GM12873 (cell line): Measurements from ENCODE around the gene RAPSN.

Experiments
- TF ChIP-seq, protein P1 (sequence below): IDR thresholded peaks from 2 replicates; pipeline ENCODE4 v1.5.1; 2012; ENCODE audit warnings: low read depth, mild to moderate bottlenecking, moderate library complexity, low read length, control low read depth; ENCODE audit not compliant: insufficient read depth; ENCODE audit errors: missing control alignments

Gene RAPSN

DNA sequence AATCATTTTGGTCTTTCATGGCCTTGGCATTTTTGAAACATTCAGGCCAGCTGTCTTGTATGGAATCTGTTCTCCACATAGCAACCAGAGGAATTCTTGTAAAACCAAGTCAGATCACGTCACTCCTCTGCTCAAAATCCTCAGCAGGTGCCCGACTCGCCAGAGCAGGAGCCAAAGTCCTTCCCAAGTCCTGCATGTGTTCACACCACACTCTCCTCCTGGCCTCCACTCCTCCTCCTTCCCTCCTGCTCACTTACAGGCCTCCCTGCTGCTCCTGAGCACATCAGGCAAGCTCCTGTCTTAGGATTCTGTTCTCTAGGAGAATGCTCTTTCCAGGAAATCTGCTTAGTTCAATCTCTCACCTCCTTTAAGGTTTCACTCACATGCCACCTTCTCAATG is 15.8 kb downstream of the RAPSN start:
- TF ChIP-seq, protein P1, sequence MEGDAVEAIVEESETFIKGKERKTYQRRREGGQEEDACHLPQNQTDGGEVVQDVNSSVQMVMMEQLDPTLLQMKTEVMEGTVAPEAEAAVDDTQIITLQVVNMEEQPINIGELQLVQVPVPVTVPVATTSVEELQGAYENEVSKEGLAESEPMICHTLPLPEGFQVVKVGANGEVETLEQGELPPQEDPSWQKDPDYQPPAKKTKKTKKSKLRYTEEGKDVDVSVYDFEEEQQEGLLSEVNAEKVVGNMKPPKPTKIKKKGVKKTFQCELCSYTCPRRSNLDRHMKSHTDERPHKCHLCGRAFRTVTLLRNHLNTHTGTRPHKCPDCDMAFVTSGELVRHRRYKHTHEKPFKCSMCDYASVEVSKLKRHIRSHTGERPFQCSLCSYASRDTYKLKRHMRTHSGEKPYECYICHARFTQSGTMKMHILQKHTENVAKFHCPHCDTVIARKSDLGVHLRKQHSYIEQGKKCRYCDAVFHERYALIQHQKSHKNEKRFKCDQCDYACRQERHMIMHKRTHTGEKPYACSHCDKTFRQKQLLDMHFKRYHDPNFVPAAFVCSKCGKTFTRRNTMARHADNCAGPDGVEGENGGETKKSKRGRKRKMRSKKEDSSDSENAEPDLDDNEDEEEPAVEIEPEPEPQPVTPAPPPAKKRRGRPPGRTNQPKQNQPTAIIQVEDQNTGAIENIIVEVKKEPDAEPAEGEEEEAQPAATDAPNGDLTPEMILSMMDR: no peak

DNA sequence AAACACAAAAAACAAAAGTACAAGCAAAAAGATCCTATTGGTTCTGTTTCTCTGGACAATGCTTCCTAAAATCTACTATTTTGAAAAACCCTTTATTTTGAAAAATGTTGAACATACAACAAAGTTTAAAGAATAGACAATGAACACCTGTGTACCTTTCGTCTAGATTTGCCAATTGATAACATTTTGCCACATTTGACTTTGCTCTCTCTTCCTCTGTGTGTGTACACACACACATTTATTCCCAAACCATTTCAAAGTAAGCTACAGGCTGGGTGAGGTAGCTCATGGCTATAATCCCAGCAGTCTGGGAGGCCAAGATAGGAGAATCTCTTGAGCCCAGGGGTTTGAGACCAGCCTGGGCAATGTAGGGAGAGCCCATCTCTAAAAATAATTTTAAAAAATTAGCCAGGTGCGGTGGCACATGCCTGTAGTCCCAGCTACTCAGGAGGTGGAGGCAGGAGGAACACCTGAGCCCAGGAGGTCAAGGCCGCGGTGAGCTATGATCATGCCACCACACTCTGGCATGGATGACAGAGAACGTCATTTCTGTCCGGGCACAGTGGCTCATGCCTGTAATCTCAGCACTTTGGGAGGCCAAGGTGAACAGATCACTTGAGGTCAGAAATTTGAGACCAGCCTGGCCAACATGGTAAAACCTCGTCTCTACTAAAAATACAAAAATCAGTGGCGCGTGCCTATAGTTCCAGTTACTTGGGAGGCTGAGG is 17.4 kb downstream of the RAPSN start:
- TF ChIP-seq, protein P1: no peak

DNA sequence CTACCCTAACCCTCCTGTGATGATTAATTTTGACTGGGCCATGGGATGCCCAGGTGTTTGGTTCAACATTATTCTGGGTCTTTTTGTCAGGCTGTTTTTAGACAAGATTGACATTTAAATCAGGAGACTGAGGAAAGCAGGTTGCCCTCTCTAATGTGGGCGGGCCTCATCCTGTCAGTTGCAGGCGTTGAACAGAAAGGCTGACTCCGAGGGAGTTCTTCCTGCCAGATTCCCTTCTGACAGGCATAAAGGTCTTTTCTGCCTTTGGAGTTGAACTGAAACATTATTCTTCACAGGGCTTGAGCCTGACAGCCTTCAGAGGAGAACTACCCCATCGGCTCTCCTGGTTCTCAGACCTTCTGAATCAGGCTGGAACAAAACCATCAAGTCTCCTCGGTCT is 18.4 kb downstream of the RAPSN start:
- TF ChIP-seq, protein P1: no peak

DNA sequence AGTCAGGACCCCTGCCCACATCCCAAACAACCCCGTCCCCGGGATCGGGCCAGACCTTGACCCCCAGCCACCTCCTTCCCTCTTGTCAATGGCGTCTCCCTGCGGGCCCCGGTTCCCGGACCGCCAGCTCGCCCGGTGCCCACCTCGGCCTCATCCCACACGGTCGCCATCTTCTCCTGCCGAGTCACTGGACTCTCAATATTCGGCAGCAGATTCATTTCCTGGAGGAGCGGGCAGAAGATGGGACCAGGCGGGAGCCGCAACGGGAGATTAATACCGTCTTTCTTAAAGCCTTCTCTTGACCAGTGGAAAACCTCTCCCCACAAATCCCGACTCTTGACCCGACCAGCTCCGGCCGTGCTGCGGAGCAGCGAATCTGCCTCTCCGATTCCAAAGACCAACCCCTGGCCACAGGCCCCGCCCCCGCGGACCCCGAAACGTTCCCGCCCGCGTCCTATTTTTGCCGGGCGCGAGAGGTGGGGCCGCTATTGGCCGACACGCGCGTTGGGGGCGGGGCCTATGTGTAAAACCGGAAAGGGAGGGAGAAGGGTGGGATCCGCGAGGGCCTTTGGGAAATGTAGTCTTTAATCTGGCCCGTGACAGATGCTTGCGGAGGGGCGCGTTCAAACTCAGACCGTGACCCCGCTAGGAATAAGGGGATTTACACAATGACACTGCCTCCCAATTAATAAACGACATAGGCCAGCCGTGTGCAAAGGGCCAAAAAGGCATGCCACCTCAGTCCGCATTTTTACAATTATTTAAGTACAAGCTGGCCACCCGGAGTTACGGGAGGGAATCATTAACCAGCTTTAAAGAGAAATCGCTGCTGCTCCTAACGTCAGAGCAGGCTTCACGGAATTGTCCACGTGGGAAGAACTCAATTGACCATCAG is 22.6 kb downstream of the RAPSN start, which contains the start of gene PSMC3:
TSS of gene PSMC3 (minus strand) at position 378 of the 895 bp plus-strand sequence. CDS start at position 218, 160 bp downstream.
- TF ChIP-seq, protein P1: no peak

DNA sequence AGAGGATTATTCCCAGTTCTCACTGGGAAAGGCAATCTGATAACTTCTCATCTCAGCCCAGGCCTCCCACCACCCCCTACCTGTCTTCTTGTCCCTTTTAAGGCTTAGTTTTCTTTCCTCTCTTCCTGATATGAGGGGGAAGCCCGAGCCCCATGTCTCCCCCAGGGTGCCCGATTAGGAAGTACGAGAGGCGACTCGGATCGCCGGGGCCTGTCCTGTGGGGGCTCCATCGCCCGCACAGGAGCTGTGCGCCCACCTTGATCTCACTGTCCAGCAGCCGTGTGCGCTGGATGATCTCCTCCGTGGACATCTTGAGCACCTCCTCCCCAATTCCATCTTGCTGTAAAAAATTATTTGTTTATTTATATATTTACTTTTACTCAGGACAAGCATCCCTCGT is 23.3 kb downstream of the RAPSN start:
- TF ChIP-seq, protein P1: no peak

DNA sequence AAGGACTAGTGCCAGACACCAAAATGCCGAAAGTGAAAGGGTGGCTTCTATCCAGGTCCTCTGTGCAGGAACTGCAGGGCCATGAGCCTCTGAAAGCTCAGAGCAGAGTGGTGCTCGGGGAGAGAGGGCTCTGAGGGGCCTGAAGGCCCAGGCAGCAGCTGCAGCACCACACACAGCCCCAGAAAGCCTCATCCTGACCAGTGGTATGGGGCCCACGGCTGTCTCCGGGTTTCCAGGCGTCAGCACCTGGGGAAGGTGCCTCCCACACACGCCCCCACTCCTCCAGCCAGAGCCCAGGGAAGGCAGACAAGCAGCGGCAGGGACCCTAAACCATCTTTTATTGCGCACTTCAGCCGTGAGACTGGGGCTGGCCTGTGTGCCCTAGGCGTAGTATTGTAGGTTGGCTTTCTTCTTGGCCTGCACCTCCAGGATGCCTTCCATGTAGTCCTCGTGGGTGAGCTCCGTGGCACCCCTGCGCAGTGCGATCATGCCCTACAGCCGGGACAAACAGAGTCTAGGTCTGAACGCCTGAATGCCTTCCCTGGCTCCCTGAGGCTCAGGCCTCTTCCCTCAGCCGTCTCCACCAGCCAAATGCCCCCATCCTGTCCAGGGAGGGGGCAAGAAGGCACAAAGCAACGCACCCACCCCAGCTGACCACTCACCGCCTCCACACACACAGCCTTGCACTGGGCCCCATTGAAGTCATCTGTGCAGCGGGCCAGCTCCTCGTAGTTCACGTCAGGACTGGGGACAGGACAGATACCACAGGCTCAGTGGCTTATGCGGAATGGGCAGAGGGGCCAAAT is 30.3 kb downstream of the RAPSN start:
- TF ChIP-seq, protein P1: no peak
